Breast epithelium (tissue), 3 donors: ENCODE data around the gene ALDH1A2.

Experiments
- POLR2A ChIP-seq: fragments of 450-650 bp; IDR thresholded peaks from one replicate; pipeline ENCODE4 v1.6.1; 2016; ENCODE audit warnings: antibody characterized with exemption, mild to moderate bottlenecking, moderate library complexity
- POLR2AphosphoS5 ChIP-seq, 3 donors: sonication (generic); formaldehyde crosslinking; IDR thresholded peaks; one replicate each; pipeline ENCODE4 v1.6.1; 2017; ENCODE audit warnings: antibody characterized with exemption in 3 of 3

GRCh38 chr15:57932348-57932747 lies 133.2 kb downstream of the ALDH1A2 start:
- TF ChIP-seq POLR2A (no peak), POLR2AphosphoS5 (IDR thresholded peaks at IDR 0.05) (no peak)
